HG03520 (cell line): ENCODE results near the gene FAM118B.

Experiments used
- ATAC-seq: cut with Tn5 transposase; IDR thresholded peaks from one replicate; pipeline ENCODE4 v1.9.1; 2021; ENCODE audit warnings: mild to moderate bottlenecking, moderate library complexity; ENCODE audit not compliant: unreplicated experiment

Gene FAM118B

GRCh38 chr11:126211236-126212088 is at the start of gene FAM118B, which contains the start of gene RPUSD4:
Gene FAM118B, plus strand, starts transcription at chr11:126211782. Its CDS starts 23,220 bp downstream, at chr11:126235002.
Gene RPUSD4, minus strand, starts transcription at chr11:126211650. Its CDS starts 12 bp downstream, at chr11:126211638.
- ATAC-seq, result peak; percentile 92

DNA sequence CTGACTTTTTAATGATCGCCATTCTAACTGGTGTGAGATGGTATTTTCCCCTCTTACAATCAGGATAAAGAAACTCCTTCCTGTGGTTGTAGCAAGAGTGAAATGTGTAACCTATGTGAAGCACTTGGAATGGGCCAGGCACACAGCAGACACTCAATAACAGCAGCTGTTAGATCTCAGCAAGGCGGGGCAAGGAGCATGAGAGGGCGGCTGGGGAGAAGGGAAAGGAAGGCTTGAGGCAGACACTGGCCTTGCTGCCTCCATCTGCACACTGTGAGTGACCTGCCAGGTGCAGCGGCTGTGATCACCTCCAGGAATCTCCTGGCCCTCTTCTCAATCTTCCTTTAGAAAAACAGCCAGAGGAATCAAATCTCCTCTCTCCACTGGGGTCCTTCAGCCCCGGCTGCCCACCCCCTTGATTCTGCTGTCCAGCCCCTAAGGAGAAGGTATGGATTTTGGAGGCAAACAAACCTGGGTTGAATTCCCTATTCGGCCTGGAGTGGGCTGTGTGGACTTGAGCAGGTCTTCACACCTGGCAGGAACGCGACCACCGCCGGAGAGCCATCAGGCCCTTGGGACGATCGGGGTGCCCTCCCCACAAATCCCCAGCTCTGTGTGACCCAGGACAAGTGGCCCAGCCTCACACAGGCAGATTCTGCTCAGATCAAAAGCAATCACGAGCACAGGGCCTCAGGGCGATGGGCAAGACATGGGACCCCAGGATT is 49.1 kb upstream of the FAM118B start:
- ATAC-seq, result no peak

GRCh38 chr11:126163074-126163700 is 48.4 kb upstream of the FAM118B start:
- no peak for ATAC-seq

GRCh38 chr11:126163779-126164178 is 47.8 kb upstream of the FAM118B start:
- no peak for ATAC-seq

DNA sequence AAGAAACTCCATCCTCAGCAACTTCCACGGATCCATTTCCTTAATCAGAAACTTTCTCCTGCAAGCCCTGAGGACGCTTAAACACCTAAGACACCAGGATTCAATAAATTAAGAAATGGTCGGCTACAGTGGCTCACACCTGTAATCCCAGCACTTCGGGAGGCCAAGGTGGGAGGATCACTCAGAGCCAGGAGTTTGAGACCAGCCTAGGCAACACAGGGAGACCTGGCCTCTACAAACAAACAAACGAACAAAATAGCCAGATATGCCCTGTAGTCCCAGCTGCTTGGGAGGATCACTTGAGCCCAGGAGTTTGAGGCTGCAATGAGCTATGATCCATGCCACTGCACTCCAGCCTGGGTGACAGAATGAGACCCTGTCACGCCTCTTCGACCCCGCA is 46.8 kb upstream of the FAM118B start:
- ATAC-seq, result no peak

- ATAC-seq, result no peak
Measured at GRCh38 chr11:126165311-126165720, 46.3 kb upstream of the FAM118B start.

- ATAC-seq, result no peak
Measured at GRCh38 chr11:126165757-126166156, 45.8 kb upstream of the FAM118B start.

GRCh38 chr11:126166413-126166812 is 45.2 kb upstream of the FAM118B start:
- no peak for ATAC-seq

- ATAC-seq, result no peak
Measured at GRCh38 chr11:126167488-126167887, 44.1 kb upstream of the FAM118B start.

DNA sequence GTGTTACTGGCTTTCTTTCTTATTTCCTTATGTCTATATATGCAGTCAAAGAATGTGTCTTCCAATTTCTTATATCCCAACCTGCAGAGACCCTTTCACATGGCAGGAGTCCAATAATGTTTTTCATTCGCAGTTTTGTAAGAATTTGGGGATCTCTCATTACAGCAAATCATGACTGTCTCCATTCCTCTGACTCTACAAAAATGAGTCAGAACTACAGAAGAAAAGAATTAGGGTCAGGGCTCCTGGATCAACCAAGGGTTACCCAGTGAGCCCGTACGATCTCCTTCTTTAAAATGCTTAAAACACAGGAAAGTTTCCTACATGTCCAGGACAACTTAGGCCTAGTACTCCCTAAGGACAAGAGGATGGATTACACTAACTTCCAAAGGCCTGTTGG is 42.3 kb upstream of the FAM118B start:
- ATAC-seq, result no peak

GRCh38 chr11:126172596-126173038 is 39.0 kb upstream of the FAM118B start:
- no peak for ATAC-seq

GRCh38 chr11:126173257-126173656 is 38.3 kb upstream of the FAM118B start:
- ATAC-seq, result no peak

- no peak for ATAC-seq
Measured at GRCh38 chr11:126174816-126175215, 36.8 kb upstream of the FAM118B start.

- no peak for ATAC-seq
Measured at GRCh38 chr11:126175393-126175792, 36.2 kb upstream of the FAM118B start.

DNA sequence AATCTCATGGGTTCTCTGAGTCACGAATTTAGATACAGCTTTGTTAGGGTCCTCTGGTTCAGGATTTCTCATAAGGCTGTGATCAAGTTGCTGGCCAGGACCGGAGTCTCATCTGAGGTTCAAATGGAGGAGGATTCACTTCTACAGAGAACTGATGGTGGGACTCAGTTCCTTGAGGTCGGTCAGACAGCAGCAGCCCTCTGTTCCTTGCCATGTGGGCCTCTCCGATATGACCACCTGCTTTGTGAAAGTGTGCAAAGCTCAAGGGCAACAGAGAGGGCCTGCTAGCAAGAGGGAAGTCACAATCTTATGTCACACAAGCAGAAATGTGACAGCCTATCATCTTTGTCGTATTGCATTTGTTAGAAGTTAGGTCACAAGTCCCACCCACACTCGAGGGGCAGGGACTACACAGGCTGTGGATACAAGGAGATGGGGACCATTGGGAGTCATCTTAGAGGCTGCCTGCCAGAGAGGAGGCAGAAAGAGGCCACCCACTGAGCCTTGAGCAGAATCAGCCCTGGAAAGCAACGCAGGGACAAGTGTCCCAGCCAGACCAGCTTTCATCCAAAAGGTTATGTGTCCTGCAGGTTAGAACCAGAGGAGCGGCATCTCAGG is 34.6 kb upstream of the FAM118B start:
- no peak for ATAC-seq

DNA sequence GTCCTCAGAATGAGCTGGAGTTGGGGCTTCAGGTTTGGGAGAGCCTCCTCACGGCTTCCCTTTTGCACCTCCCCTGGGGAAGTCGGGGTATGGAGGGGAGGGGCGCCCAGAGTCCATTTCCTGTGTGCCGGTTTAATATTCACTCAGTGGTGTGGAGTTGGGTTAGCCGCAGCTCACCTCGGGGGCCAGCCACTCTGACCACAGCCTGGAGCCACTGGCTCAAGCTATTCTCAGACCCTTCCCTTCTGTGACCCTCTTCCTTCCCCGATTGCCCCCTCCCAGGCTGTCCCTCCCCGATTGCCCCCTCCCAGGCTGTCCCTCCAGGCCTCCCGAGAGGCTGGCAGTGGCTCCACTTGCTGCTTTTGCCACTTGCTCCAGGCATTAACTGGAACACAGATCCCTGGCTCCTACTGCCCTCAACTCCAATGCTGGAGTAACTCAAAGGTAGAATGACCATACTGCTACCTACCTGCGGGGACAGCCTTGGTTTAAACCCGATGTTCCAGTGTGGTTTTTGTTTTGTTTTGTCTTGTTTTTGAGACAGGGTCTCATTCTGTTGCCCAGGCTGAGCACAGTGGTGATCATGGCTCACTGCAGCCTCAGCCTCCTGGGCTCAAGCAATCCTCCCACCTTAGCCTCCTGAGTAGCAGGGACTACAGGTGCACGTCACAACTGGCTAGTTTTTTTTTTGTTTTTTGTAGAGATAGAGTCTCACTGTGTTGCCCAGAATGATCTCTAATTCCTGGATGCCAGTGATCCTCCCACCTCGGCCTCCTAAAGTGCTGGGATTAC is 29.4 kb upstream of the FAM118B start:
- ATAC-seq, result no peak

- no peak for ATAC-seq
Measured at GRCh38 chr11:126182787-126183445, 28.7 kb upstream of the FAM118B start.

GRCh38 chr11:126185259-126186024 is 26.1 kb upstream of the FAM118B start:
- ATAC-seq, result no peak
